ENCODE measurements around the gene CDK12.
"Not testable (repeated sequence)": the region's sequence is repeated elsewhere in the genome, so short reads cannot be mapped to it uniquely, and the experiment has no call there.

The CDK12 gene

DNA sequence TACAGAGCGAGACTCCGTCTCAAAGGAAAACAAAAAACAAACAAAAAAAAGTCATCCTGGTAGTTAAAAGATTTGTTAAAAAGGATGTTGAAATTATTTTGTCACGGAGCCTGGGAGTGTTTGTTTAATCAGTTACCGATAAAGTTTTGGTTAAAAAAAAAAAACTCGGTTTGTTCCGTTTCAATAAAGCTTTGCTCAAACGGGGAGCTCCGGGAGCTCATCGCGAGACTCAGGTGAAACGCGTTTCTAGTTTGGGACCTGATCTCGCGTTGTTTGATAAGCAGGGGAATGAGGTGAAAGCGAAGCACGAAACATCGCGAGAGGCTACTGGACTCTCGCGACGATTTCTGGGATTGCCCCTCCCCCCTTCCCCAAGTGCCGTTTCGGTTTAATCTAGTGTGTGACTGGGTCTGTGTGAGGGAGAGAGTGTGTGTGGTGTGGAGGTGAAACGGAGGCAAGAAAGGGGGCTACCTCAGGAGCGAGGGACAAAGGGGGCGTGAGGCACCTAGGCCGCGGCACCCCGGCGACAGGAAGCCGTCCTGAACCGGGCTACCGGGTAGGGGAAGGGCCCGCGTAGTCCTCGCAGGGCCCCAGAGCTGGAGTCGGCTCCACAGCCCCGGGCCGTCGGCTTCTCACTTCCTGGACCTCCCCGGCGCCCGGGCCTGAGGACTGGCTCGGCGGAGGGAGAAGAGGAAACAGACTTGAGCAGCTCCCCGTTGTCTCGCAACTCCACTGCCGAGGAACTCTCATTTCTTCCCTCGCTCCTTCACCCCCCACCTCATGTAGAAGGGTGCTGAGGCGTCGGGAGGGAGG, at the start of gene CDK12:
Gene CDK12 (plus strand): TSS at position 374 of the 813 bp plus-strand sequence. CDS start 586 bp downstream, outside the sequence.
- peak; percentile 99 for DNase-seq

DNA sequence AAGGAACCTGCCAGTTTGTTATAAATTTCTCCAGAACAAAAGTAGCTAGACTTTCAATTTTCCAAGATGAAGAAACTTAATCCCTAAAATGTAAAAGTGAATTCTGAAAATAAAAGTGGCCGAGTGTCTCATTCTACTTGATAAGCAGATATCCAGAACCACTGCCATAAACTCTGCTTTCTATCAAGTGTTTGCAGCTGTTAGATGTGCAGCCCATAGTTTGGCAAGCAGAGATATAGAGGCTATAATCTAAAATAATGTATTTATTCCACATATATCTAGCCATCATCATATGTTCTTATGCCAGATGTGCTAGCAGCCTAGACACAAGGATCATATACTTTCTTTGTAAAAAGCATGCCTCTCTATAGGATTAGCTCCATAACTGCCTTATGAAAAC, 45.1 kb upstream of the CDK12 start:
- DNase-seq, result no peak

DNA sequence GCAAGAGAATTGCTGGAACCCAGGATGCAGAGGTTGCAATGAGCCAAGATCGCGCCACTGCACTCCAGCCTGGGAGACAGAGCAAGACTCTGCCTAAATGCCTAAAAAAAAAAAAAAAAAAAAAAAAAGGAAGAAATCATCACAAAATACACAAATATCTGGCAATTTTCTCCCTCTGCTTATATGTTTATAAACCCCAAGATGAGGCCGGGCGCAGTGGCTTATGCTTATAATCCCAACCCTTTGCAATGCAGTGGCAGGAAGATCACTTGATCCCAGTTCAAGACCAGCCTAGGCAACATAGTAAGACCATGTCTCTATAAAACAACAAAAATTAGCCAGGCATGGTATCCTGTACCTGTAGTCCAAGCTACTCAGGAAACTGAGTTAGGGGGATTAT, 31.7 kb upstream of the CDK12 start:
- DNase-seq, result no peak

DNA sequence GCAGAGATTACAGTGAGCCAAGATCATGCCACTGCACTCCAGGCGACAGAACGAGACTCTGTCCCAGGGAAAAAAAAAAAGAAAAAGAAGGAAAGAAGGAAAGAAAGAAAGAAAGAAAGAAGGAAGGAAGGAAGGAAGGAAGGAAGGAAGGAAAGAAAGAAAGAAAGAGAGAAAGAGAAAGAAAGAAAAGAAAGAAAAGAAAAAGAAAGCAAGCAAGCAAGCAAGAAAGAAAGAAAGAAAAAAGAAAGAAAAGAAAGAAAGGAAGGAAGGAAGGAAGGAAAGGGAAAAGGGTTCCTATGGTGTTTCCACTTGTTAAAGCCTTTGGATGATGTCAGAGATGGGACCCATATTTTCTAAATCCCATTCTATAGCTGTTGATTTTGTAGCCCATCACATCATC, 21.4 kb upstream of the CDK12 start:
- not testable (repeated sequence) for DNase-seq

DNA sequence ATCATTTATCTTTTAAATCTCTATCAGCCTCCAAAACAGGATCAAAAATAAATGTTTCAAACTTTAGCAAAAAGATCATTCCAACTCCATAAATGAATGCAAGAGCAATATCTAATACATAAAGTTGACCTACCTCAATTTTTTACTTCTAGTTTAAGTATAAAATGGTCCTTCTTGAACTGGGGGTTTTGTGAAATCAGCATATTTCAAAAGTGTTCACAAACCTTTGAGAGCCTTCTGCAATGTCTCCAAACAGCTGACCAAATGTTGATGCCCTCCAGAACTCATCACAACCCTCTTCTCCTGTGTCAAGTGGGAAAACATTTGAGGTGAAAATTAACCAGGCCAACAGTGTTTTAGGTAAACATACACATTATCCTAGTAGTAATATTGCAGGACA, 18.0 kb upstream of the CDK12 start:
- DNase-seq, result no peak

DNA sequence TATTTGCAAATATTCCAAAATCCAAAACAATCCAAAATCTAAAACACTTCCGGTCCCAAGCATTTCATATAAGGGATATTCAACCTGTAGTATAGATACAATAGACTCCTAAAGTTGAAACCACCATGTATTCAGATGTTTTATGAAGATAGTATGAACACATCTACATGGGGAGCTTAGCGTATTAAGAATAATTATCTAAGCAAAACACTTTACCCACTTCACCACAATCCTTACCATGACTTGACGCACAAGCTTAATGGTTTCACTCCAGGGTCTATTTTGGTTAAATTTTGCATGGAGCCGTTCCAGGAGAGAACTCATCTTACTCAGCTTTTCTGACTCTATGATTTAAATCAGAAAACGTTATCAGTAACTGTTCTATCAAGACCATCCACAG, 13.7 kb upstream of the CDK12 start:
- DNase-seq, result peak; percentile 52 to 55

DNA sequence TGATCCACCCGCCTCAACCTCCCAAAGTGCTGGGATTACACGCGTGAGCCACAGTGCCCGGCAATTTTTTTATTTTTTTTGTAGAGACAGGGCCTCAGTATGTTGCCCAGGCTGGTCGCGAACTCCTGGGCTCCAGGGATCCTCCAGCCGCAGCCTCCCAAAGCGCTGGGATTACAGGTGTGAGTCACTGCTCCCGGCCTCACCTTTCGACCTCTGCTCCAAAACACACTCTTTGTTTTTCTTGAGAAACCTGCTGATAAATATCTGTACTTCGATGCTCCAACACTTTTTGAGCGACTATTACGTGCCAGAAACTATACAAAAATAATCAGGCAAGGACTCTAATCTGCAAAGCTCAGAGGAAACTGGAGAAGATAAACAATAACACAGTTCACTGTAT, 11.2 kb upstream of the CDK12 start:
- DNase-seq, result no peak

DNA sequence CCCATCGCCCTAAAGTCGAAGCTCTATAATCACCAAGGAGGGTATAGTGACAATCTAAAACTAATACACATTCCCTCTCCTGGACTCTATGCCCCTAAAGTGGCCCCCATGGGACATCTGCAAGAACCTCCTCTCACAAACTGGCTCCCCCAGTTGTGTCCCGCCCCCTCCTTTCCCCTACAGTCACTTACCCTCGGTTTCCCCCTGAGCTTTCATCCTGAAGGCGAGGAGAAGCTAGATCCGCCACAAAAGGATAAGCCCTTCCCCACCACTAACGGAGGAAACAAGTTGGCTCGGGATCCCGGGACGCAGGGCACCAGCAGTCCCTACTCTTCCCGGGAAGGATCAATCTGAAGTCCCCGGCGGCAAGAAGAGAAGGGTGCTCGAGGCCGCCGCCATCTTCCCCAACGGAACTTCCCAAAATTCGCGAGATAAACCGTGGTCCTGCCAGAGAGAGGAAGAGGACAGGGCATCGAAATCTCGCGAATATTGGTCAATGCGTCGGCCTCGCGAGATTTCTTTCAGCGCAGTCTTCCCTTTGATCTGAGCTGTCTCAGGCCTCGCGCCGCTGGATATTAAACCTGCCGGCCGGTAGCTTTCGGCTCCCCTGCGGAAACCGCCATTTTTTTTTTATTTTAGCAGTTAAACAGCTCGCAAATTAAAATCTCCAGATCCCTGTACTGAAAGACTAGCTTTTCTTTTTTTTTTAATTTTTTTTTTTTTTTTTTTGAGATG, 10.3 kb upstream of the CDK12 start, which contains the start of gene MED1:
Gene MED1 (minus strand): TSS at position 417 of the 735 bp plus-strand sequence. CDS start 201 bp downstream, at position 216.
- peak; percentile 97 to 98 for DNase-seq

DNA sequence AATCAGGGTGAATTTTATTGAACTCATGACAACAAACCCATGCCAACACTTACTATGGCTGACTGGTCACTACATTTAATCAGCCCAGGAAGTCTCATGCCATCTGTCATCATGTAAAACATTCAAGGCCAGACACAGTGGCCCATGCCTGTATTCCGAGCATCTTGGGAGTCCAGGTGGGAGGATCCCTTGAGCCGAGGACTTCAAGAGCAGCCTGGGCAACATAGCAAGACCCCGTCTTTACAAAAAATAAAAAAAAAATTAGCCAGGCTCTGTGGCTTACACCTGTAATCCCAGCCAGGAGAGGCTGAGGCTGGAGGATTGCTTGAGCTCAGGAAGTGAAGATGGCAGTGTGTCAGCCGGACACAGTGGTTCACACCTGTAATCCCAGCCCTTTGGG, 5.4 kb upstream of the CDK12 start:
- DNase-seq, result no peak

DNA sequence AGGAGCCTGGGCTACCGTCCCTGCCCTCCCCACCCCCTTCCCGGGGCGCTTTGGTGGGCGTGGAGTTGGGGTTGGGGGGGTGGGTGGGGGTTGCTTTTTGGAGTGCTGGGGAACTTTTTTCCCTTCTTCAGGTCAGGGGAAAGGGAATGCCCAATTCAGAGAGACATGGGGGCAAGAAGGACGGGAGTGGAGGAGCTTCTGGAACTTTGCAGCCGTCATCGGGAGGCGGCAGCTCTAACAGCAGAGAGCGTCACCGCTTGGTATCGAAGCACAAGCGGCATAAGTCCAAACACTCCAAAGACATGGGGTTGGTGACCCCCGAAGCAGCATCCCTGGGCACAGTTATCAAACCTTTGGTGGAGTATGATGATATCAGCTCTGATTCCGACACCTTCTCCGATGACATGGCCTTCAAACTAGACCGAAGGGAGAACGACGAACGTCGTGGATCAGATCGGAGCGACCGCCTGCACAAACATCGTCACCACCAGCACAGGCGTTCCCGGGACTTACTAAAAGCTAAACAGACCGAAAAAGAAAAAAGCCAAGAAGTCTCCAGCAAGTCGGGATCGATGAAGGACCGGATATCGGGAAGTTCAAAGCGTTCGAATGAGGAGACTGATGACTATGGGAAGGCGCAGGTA, 762 bp downstream of the CDK12 start:
- DNase-seq, result peak; percentile 35 to 59

DNA sequence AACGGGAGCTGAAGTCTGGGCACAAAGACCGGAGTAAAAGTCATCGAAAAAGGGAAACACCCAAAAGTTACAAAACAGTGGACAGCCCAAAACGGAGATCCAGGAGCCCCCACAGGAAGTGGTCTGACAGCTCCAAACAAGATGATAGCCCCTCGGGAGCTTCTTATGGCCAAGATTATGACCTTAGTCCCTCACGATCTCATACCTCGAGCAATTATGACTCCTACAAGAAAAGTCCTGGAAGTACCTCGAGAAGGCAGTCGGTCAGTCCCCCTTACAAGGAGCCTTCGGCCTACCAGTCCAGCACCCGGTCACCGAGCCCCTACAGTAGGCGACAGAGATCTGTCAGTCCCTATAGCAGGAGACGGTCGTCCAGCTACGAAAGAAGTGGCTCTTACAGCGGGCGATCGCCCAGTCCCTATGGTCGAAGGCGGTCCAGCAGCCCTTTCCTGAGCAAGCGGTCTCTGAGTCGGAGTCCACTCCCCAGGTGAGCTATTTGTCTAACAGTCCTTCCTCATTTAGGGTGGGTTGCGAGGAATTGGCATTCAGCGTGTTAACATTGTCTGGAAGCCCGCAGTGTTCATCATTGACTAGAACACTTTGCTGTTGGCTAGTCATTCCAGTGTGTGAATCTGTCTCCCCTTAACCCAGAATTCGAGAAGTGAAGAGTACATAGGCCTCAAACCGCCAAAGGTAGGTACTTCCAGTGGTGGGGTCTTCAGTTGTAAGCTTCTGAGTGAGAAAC, 1.5 kb downstream of the CDK12 start:
- peak in 1 of 2 experiments; percentile 13 for DNase-seq

DNA sequence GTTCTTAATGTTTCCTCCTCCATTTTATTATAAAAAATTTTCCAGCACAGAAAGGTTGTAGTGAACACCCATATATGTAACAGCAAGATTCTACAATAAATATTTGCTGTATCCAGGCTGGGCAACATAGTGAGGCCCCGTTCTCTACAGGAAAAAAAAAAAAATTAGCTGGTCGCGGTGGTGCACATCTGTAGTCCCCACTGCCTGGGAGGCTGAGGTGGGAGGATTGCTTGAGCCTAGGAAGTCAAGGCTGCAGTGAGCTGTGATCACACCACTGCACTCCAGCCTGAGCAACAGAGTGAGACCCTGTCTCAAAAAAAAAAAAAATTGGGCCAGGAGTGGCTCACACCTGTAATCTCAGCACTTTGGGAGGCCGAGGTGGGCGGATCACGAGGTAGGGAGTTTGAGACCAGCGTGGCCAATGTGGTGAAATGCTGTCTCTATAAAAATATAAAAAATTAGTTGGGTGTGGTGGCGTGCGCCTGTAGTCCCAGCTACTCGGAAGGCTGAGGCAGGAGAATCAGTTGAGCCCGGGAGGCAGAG, 3.4 kb downstream of the CDK12 start:
- DNase-seq, result not testable (repeated sequence)

DNA sequence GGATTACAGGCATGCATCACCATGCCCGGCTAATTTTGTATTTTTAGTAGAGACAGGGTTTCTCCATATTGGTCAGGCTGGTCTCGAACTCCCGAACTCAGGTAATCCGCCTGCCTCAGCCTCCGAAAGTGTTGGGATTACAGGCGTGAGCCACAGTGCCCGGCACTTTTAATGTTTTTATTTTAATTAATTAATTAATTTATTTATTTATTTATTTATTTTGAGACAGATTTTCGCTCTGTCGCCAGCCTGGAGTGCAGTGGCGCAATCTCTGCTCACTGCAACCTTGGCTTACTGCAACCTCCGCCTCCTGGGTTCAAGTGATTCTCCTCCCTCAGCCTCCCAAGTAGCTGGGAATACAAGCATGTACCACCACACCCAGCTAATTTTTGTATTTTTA, 7.3 kb downstream of the CDK12 start:
- not testable (repeated sequence) for DNase-seq

DNA sequence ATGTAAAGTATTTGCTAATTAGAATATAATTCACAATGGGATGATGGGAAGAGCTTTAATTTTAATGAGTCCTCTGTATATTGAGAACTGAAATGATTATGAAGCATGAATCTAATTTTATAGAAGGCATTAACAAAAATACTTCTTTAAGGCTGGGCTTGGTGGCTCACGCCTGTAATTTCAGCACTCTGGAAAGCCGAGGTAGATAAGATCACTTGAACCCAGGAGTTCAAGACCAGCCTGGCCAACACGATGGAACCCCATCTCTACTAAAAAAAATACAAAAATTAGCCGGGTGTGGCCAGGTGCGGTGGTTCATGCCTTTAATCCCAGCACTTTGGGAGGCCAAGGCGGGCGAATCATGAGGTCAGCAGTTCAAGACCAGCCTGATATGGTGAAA, 12.0 kb downstream of the CDK12 start:
- DNase-seq, result no peak

DNA sequence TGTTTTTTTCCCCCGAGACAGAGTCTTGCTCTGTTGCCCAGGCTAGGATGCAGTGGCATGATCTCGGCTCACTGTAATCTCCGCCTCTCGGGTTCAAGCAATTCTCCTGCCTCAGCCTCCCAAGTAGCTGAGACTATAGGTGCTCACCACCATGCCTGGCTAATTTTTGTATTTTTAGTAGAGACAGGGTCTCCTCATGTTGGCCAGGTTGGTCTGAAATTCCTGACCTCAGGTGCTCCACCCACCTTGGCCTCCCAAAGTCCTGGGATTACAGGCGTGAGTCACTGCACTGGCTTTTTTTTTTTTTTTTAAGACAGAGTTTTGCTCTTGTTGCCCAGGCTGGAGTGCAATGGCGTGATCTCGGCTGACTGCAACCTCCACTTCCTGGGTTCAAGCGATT, 18.3 kb downstream of the CDK12 start:
- DNase-seq, result not testable (repeated sequence)

DNA sequence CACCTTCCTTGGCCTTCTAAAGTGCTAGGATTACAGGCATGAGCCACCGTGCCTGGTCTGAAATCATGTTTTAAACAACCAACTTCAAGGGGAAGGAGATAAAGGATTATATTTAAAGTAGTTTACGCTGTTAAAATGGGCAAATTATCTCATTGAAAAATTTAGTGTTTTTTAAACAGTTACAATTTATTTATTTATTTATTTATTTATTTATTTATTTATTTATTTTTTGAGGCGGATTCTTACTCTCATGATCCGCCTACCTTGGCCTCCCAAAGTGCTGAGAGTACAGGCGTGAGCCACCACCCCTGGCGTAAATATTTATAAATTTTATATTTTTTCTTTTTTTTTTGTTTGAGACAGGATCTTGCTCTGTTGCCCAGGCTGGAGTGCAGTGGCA, 22.2 kb downstream of the CDK12 start:
- DNase-seq, result no peak

DNA sequence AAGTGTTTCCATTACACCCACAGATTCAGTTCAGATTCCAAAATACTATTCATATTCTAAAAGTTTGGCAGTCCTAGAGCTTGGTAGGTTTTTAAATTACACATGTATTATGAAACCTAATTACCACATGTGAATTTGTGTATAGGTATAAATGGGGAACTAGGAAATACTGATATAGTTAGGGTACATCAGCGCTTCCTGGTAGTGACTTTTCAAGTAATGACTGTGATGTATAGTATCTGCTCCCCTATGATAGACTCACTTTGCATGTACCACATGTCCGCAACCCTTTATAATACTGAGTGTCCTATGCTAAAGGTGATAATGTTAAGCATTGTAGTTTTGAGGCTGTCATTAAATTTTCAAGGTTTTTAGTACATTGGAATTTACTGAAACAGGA, 22.9 kb downstream of the CDK12 start:
- DNase-seq, result no peak

DNA sequence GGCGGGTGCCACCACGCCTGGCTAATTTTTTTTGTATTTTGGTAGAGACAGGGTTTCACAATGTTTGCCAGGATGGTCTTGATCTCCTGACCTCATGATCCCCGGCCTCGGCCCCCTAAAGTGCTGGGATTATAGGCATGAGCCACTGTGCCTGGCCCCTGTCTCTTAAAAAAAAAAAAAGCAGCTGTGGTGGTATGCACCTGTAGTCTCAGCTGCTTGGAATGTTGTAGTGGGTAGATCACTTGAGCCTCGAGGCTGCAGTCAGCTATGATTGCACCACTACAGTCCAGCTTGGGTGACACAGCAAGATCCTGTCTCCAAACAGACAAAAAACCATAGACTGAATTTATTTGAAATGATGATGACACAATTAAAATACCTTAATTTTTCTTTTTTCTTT, 24.3 kb downstream of the CDK12 start:
- no peak for DNase-seq

DNA sequence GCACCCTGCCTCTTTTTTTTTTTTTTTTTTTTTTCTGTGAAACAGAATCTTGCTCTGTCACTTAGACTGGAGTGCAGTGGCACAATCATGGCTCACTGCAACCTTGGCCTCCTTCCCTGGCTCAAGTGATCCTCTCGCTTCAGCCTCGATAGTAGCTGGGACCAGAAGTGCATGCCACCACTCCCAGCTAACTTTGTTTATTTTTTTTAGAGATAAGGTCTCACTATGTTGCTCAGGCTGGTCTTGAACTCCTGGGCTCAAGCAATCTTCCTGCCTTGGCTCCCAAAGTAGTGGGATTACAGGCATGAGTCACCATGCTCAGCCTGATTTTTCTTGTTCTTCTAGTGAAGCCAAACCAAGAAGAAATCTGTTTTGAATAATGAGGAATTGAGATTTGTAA, 25.0 kb downstream of the CDK12 start:
- no peak for DNase-seq

DNA sequence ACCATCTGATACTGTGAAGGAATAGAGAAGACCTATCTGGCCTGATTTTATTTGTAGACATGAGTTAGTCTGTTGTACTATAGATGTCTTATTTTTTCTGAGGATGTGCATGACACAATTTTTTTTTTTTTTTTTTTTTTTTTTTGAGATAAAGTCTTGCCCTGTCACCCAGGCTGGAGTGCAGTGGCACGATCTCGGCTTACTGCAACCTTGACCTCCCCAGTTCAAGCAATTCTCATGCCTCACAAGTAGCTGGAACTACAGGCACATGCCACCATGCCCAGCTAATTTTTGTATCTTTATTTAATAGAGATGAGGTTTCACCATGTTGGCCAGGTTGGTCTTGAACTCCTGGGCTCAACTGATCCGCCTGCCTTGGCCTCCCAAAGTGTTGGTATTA, 26.2 kb downstream of the CDK12 start:
- DNase-seq, result not testable (repeated sequence)

DNA sequence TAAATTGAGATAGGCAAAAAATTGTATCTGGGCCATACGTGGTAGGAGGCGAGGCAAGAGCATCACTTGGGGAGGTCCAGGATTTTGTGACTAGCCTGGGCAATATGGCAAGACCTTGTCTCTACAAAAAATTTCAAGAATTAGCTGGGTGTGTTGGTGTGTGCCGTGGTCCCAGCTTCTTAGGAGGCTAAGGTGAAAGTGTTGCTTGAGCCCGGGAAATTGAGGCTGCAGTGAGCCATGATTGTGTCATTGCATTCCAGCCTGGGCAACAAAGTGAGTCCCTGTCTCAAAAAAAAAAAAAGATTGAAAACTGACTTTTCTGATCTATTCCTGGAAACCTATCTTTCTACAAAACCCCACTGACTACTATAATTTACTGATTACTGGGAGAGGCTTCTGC, 26.7 kb downstream of the CDK12 start:
- DNase-seq, result no peak

DNA sequence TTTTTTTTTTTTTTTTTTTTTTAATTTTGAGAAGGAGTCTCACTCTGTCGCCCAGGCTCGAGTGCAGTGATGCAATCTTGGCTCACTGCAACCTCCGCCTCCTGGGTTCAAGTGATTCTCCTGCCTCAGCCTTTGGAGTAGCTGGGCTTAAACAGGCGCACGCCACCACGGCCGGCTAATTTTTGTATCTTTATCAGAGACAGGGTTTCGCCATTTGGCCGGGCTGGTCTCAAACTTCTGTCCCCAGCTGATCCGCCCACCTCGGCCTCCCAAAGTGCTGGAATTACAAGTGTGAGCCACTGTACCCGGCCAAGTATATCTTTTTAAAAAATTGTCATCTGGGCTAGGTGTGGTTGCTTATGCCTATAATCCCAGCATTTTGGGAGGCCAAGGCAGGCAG, 35.6 kb downstream of the CDK12 start:
- not testable (repeated sequence) for DNase-seq

DNA sequence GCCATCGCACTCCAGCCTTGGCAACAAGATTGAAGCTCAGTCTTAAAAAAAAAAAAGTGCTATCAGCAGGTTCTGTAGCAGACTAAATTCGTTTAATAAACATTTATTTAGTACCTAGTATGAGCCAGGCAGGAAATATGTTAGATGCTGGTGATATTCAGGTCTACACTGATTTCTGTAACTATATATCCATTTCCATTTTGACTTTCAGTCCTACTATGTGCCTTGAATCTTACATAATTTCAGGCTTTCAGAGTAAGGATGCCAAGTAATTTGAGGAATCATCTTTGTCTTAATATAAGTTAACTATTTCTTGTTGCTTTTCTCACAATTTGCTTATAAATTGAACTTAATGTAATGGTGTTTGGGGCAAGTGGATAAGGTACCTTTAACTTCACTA, 46.2 kb downstream of the CDK12 start:
- no peak for DNase-seq

Data from NCI-H526 (cell line).